Fibroblast of the conjunctiva (primary cell): ENCODE results near the gene LIX1L.
"Not testable (repeated sequence)": the region's sequence is repeated elsewhere in the genome, so short reads cannot be mapped to it uniquely, and the experiment has no call there.

Source experiments
- DNase-seq: peaks from one replicate; pipeline ENCODE4 v3.0.0-alpha.2; 2010; ENCODE audit warnings: low read depth

LIX1L gene

DNA sequence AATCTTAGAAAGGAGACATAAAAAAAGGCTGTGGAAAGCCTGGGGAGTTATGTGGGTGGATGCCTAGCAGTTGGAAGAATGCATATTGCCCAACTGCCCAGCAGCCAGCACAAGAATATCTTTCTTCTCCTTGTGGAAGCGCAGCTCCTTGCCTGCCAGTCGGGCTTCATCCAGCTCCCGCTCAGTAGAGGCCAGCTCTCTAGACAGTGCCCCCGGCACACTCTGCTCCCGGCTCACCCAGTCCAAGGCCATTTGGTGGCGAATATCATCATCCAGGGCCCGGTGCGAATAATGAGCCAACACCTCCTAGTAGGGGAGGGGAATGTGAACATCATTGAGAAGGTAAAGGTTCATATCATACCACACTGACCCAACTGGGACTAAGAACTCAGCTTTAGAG, 21.6 kb downstream of the LIX1L start:
- DNase-seq, result no peak

DNA sequence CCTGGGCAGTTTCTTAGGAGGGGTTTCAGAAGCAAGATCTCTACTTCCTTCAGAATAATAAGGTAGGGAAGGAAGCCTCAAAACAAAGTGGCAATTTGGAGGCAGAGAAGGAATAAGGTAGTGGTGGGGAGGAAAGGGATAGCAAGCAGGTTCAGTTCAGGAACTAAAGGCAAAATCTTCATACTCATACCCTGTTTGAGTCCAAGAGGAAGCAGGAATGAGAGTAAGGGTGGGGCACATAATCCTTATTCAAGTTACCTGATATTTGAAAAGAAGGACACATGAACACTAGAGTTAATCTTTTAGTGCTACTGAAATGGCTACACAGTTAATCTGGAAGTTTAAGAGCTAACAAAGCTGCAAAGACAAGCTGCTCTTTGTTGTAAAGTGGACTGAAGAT, 22.1 kb downstream of the LIX1L start:
- DNase-seq, result no peak

DNA sequence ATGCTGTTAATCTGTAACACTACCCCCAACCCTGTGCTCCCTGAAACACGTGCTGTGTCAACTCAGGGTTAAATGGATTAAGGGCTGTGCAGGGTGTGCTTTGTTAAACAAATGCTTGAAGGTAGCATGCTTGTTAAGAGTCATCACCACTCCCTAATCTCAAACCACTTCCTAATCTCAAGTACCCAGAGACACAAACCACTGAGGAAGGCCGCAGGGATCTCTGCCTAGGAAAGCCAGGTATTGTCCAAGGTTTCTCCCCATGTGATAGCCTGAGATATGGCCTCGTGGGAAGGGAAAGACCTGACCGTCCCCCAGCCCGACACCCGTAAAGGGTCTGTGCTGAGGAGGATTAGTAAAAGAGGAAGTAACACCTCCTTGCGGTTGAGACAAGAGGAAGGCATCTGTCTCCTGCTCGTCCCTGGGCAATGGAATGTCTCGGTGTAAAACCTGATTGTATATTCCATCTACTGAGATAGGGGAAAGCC, 25.3 kb downstream of the LIX1L start:
- not testable (repeated sequence) for DNase-seq

DNA sequence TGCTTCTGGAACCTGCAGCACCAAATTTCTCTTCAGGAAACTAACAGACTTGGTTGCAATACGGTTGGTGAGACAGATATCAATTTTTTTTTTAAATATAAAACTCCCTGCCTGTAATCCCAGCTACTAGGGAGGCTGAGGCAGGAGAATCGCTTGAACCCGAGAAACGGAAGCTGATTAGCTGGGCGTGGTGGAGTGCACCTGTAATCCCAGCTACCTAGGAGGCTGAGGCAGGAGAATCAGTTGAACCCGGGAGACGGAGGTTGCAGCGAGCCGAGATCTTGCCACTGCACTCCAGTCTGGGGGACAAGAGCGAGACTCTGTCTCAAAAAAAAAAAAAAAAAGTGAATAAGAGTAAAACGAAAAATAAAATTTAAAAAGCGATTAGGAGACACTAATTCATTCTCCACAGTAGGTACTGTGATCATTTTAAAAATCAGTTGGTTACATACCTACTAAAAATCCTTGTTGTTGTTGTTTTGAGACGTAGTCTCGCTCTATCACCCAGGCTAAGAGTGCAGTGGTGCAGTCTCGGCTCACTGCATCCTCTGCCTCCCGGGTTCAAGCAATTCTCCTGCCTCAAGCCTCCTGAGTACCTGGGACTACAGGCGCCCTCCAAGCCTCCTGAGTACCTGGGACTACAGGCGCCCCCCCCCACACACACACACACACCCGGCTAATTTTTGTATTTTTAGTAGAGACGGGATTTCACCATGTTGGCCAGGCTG, 29.7 kb downstream of the LIX1L start:
- no peak for DNase-seq

DNA sequence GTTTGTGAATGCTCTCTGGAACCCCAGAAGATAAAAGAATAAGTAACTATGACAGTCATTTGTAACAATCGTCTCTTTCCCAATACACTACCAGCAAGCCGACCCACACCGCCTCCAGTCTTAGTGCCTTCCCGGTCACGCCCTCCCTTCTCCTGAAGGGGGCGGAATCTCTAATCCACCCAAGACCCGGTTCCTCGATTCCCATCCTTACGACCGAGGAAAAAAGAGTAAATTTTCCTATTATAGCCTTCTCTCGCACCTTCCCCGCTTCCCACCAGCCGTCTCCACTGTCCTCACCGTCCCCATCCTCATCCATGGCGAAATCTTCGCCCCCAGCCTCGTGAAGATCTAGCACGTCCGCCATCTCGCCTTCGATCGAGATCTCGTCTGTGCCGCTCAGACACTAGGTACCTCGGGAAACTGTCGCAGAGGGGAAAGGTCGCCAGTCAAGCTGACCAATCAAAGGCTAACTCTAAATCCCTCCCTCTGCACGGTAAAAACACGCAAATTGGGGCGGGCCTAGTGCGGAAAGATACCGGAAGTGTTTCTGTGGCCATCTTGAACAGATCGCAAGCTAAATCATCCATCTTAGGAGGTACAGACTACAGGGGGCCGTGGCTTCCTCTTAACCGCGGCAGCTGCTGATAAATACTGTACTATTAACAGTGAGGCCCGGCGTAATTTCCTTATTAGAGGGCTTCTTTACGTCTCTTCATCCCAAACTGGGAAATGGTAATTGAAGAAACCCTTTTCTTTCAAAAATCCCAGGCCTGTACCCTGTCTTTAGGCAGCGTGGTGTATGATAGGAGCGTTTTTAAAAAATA, 30.5 kb downstream of the LIX1L start, which contains the start of gene RBM8A:
Gene RBM8A, minus strand, starts transcription at position 422 of the 824 bp plus-strand sequence. Its CDS starts 58 bp downstream, at position 364.
- peak; percentile 97 for DNase-seq

DNA sequence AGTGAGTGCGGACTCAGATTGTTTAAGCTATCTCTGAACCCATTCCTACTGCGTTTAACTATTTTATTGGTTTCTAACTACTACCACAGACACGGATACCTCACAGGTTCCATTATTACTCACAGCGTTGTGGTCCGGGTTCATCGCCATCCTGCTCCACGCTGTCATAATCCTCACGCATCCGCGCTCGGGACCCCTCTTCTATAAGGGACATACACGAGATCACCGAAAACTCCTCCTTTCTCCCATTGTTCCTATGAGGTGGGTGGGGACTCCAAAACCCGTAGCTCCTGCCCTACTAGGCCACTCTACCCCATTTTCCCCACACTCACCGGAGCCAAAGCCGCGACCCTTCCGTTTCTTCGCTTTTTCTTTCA, 31.1 kb downstream of the LIX1L start:
- DNase-seq, result no peak

DNA sequence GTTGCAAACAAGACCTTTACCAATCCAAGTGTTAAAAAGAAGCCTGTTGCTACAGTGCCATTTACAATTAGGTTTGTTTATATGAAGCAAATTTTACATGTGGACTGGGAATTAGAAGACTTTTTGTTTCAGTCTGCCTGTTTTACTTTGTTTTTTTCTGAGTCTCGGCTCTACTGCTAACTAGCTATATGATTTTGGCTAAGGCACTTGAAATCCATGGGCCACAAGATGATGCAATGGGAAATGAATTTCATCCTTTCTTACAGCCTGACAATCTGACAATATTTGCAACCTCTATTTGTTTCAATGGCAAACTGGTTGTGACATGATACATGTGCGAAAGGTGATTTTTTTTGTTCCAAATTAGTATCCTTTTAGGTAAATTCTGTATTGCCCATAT, 35.6 kb downstream of the LIX1L start:
- peak; percentile 28 for DNase-seq

DNA sequence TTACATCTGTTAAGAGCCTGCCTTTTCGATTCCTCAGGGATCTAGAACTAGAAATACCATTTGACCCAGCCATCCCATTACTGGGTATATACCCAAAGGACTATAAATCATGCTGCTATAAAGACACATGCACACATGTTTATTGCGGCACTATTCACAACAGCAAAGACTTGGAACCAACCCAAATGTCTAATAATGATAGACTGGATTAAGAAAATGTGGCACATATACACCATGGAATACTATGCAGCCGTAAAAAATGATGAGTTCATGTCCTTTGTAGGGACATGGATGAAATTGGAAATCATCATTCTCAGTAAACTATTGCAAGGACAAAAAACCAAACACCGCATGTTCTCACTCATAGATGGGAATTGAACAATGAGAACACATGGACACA, 37.5 kb downstream of the LIX1L start:
- DNase-seq, result not testable (repeated sequence)

DNA sequence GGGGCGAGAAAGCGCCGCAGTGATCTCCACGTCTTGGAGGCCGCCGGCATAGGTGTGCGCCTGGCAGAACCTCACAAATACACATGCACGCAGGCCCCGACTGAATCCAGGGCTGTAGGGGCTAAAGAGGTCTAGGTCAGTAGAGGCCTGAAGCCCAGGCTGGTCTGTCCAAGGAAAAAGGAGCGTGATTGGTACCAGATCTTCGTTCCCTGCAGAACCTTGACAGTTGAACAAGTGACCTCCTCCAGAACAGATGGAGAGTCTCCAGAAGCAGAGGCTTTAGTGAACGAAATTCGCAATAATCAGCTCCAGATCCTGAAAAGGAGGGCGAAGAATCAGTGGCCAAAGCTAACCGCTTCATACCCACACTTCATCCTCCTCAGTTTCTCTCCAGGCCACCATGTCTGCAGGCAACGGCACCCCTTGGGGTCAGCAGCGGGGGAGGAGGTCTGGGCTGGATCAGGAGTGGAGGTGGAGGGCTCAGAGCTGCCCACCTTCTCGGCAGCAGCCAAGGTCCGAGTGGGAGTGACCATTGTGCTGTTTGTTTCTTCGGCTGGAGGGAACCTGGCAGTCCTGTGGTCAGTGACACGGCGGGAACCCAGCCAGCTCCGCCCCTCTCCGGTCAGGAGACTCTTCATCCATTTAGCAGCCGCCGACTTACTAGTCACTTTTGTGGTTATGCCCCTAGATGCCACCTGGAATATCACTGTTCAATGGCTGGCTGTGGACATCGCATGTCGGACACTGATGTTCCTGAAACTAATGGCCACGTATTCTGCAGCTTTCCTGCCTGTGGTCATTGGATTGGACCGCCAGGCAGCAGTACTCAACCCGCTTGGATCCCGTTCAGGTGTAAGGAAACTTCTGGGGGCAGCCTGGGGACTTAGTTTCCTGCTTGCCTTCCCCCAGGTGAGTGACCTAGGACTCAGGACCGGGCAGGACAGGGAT, 38.6 kb downstream of the LIX1L start:
- peak; percentile 17 for DNase-seq

DNA sequence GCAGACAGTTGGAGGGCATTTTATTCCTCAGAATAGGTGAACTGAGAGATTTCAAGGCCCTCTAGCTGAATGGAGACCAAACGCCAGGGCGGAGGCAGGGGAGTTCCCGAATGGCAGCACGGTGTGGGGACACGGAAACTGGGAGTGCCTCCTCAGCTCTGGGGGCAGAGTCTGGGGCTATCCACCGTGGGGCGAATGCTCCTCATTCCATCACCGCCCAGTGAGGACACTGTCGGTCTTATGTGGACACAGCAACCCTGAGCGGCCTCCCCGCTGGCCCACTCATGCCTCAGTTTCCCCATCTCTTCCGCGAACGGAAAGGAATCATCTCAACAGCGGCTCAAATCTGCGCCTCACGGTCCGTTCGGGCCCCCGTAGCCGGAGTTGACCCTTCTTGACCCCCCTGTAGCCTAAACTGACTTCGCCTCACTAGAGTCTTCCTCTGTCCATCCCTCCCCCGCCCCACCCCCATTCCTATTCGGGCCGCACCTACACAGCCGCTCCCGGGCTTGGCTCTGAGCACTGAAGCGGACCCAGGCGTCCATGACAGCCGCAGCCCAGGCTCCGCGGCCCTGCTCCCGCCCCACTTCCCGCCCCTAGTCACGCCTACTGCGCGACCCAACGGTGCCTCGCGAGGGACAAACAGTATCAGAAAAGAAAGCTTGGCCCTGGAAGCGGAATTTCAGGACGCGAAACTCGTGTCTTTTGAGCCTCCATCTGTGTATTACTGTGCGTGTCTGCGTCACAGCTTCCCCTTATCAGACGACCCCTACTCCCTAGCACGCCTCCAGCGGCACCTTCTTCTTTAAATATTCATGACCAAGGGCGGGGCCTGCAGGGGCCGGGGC, 39.4 kb downstream of the LIX1L start, which contains the start of gene PEX11B:
Gene PEX11B, minus strand, starts transcription at position 574 of the 848 bp plus-strand sequence. Its CDS starts 29 bp downstream, at position 545.
- DNase-seq, result peak; percentile 50

DNA sequence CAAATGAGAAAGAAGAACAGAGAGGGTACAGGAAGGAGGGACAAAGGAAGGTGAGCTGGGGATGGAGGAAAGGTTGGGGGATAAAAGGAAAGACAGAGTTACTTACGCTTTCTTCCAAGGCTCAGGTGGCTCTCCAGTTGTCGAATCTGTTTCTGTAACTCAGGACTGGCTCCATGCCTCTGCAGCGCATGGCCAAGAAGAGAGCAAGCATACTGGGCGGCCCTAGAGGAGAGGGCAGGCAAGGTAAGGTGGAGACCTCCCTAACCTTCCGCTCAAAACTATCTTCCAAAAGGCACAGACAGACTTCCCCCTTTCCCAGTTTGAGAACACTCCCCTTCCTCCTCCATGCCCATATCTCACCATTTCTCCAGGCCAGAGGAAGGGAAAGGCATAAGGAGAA, 40.2 kb downstream of the LIX1L start:
- DNase-seq, result no peak

DNA sequence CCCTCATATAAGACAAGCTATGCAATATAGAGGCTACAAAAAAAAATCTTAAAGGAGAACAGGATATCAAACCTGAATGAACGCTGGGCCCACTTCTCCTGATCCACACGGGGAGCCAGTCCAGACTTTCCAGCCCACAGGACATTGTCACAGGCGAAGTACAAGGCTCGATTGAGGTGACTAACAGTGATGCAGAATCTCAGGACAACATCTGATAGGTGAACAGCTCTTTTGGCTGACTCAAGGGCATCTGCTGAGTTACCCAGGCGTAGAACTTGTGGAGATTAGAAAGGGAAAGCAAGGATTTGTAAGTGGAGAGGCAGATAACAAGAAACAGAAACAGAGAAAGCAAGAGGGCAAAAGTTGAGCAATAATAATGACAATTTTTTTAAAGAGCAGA, 41.1 kb downstream of the LIX1L start:
- no peak for DNase-seq

DNA sequence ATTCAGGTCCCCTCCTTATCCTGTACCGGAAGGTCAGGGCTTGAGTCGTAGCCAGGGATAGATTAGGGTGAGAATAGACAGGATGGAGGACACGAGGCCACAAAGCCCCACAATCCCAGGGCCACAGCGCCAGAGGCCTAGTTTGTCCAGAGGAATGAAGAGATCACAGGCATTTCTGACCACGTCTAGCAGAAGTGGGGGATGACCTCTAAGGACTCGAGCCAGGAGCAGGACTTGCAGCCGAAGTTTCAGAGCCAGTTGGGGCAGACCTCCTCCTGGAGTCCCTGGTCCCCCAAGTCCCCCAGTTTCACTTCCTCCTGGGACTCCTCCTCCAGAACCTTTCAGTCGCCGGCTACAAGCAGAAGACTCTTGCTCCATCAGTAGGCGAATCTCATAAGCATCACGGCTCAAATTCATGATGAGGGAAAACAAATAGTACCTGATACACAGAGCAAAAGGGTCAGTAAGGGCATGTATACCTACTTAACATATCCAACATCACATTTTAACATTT, 45.6 kb downstream of the LIX1L start:
- no peak for DNase-seq

DNA sequence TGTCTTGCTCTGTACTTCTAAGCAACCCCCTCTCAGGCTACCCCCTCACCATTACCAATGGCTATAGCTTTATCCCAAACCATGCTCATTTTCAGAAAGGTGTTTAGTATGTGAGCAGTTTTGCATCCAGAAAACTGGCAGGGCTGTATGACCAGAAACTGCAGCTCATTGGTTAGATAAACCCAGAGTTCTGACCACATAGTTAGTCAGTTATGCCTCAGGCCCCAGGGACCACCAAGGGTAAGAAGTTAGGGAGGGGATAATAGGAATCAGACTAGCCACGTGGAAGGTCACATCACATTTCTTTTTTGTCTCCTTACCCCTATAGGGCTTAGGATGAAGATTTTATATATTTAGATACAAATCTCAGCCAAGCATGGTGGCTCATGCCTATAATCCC, 49.2 kb downstream of the LIX1L start:
- peak; percentile 35 for DNase-seq

DNA sequence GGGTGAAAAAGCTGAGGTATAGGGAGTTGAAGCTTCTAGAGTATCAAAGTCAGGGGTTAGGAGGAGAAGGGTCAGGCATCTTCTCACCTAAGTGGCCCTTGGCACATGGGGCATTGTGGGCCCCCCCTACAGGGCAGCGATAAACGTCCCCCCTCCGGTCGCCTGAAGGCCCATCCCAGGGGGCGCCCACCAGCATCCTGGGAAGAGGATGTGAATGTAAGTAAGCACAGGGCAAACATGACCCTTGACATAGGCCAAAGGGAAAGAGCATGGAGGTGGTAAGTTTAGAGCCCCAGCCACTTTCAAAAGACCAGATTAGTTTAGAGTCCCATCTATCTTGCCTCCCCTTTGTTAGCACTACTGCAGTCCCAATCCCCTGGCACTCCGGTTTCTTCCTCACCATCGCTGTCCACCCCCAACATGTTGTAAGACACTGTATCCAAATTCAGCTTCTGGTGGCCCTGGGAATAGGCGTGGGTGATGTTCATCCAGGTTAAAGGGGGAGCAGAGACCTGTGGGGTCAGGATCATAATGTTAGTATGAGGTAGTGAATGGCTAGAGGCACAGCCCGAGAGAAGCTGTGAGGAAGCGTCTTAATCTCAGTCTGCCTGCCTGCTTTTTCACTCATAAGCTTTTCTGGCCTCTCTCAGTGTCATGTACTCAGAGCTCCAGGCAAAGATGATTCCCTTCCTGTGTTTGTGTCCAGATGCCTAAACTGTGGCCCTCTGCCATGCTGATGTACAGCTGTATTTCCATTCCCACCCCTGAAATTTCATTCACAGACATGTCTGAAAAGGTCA, 50.7 kb downstream of the LIX1L start:
- peak; percentile 28 for DNase-seq

DNA sequence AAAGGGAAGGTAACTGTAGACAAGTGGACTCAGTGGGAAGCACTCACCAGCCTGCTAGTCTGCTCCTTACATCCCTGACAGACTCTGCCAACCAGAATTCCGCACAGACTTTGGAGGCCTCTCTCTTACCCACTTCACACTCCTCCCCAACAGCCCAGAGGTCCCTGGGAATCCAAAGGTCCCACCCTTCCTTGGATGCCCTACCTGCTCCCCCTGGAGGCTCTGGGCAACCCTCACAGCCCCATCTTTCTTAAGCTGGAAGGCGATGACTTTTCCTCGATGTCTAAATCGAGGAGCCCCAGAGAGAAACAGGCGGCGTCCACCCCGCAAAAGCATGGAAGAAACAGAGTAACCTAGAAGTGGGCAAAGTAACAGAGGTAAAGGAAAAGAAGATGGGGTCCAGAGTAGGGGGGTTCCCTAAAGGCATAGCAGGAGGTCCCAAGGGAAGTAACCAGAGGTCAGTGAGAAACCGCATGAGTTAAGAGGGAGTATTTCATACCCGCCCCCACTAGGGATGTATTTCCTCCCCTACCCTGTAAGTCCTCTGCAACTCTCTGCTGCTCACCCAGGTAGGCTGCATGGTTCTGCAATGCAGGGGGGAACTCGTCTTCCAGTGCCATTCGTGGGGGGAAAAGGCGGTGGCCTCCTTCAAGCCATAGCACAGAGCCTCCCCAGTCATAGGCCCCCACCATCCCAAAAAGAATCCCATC, 56.4 kb downstream of the LIX1L start:
- DNase-seq, result no peak

DNA sequence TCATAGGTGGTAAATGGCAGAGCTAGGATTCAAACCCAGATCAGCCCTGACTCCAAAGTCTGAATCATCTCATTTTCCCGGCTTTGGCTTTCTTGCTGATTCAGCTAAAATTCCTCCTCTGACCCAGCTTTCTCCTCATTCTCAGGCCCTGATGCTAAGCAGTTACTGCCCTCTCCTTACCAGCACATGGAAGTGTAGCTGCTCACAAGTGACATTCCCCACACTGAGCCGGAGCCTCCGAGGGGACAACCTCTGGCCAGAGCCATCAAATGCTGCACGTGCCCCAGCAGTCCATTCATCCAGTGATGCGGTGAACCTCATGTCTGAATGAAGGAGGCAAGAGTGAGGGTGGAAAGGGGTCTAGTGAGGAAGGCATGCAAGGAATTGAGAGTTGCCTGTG, 59.1 kb downstream of the LIX1L start:
- DNase-seq, result no peak

DNA sequence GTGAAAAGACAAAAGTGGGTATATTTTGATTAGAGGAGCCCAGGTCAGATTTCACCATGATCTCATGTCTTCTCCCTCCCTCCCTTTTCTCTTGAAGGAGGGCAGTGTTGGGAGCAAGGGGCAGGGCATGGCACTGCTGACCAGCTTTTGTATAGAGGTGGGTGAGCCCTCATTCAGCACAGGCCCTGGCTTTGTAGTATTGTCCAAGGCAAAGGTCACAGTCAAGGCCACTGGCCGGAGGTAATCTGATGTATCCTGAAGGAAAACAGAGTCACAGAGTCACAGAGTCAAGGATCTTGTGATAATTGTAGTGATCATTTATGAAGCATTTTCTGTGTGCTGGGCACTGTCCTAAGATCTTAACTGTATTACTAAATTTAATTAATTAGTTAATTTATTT, 59.8 kb downstream of the LIX1L start:
- no peak for DNase-seq

DNA sequence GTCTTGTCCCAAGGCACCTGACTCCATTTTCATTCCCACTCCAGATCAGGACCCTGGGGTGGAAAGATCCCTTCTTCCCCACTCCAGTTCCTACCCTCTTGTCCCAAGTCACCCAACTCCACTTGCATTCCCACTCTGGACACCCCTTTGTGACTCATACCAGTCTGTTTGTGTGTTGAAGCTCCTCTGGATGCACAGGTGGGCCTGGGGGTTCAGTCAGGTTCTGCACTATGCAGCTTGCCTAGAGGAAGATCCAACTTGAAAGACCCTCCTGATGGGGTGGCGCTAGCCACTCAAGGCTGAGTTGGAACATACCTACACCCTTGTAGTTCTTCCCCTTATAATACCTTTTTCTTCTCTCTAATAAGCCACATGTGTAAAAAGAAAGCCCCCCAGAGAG, 62.3 kb downstream of the LIX1L start:
- DNase-seq, result no peak
